Transverse colon (tissue), 4 donors: ENCODE results near the gene CNTNAP2. TPM values are rescaled to one million over a fixed set of nuclear protein-coding genes. Genes with fewer than 3 reads are reported as not detected.

Experiments
- DNase-seq: peaks from one replicate; pipeline ENCODE4 v3.0.0-alpha.2; 2019
- H3K27ac ChIP-seq, 4 donors: fragments of 200-600 bp; sonication (generic); 2 replicates each; pipeline ENCODE4 v1.5.1; 2016 to 2018; ENCODE audit warnings: inconsistent platforms in 4 of 4
- H3K27me3 ChIP-seq: fragments of 200-600 bp; sonication (generic); 2 replicates; pipeline ENCODE4 v1.5.1; 2017; ENCODE audit warnings: inconsistent platforms
- H3K36me3 ChIP-seq, 4 donors: fragments of 200-600 bp; sonication (generic); 2 replicates each; pipeline ENCODE4 v1.5.1; 2017 to 2019; ENCODE audit warnings: inconsistent platforms in 4 of 4
- H3K4me1 ChIP-seq, 4 donors: fragments of 200-600 bp; sonication (generic); 2 replicates each; pipeline ENCODE4 v1.5.1; 2017 to 2020; ENCODE audit warnings: inconsistent platforms in 4 of 4
- H3K4me3 ChIP-seq, 4 donors: fragments of 200-600 bp; sonication (generic); 1 replicate in 1 of 4; 2 replicates in 3 of 4; pipeline versions ENCODE4 v1.5.1 to v1.6.1; 2017 to 2019; ENCODE audit warnings: inconsistent platforms in 4 of 4
- H3K9me3 ChIP-seq, 2 donors: fragments of 200-600 bp; sonication (generic); 2 replicates each; pipeline ENCODE4 v1.5.1; 2017 to 2019; ENCODE audit warnings: inconsistent platforms in 2 of 2
- EP300 ChIP-seq: sonication (generic); formaldehyde crosslinking; IDR thresholded peaks from one replicate; pipeline ENCODE4 v1.6.1; 2017; ENCODE audit warnings: antibody characterized with exemption, low read depth
- POLR2A ChIP-seq: fragments of 450-650 bp; IDR thresholded peaks from one replicate; pipeline ENCODE4 v1.6.1; 2016; ENCODE audit warnings: antibody characterized with exemption, mild to moderate bottlenecking, moderate library complexity
- POLR2AphosphoS5 ChIP-seq, 3 donors: sonication (generic); formaldehyde crosslinking; IDR thresholded peaks; one replicate each; pipeline ENCODE4 v1.6.1; 2016; ENCODE audit warnings: antibody characterized with exemption in 3 of 3
- WGBS, 2 donors: methylation state at CpG; one replicate each; pipeline ENCODE4 v1.1.5; 2018; ENCODE audit warnings: low coverage in 1 of 2; 5-methylcytosine and 5-hydroxymethylcytosine counted together
- in situ Hi-C, 4 donors: fragments of 200-750 bp; cut with MboI; loops; one replicate each; pipeline versions ENCODE4 v1.15.0 to v1.15.1; 2017; ENCODE audit warnings: low sequenced_read_pairs in 3 of 4, low pct_ligation_motif_present in 1 of 4, low pct_unique_long_range_greater_than_20kb in 1 of 4
- intact Hi-C: fragments of 100-400 bp; cut with DNase I; formaldehyde crosslinking; loops from one replicate; pipeline ENCODE4 v1.15.1; 2023; ENCODE audit warnings: low total_unique reads
- total RNA-seq, 4 donors: library from RNA; depleted of rRNA; stranded (reverse); fragments of >200 nt; gene quantifications; one replicate each; pipeline ENCODE4 v1.1.0, GENCODE V29; 2016
- TF ChIP-seq, protein P1 (sequence below), 5 experiments: fragments of 200-600 bp in 3 of 5; fragments of 450-650 bp in 2 of 5; sonication (generic) in 3 of 5; IDR thresholded peaks; 1 replicate in 2 of 5; 2 replicates in 3 of 5; pipeline ENCODE4 v1.5.1; 2016 to 2017; ENCODE audit warnings: antibody characterized with exemption in 5 of 5, inconsistent platforms in 3 of 5, mild to moderate bottlenecking in 2 of 5, moderate library complexity in 1 of 5

The CNTNAP2 gene
- total RNA-seq, 4 donors from 2014 or later, result 0.60 to 2.9 (median 2.4) TPM

DNA sequence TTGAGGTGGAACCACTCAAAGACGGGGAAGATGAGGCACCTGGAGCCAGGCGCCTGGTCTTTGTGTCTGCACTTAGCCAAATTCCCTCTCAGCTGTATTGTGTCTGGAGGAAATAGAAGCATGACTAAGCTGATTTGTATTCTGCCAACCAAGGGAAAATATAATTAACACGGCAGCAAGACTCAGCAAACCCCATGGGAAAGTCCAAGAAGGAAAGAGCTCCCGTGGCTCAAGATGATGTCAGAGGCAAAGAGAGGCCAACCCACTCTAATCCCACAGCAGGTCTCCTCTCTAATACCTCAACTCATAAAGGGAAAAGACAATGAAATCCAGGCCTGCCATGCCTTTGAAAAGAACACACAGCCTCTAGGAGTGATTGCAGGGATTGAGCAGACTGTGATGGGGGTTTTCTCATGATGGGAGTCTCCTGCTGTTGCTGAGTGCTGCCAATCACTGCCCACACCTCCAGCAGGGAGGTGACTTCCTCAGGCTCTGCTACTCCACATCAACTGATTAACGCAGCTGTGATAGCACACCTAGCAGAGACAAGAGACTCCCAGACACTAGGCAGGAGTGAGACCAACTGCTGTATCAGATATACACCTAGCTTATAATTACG is 2218.5 kb downstream of the CNTNAP2 start:
- in situ Hi-C loops, result no loop called here
- DNase-seq, result no peak

DNA sequence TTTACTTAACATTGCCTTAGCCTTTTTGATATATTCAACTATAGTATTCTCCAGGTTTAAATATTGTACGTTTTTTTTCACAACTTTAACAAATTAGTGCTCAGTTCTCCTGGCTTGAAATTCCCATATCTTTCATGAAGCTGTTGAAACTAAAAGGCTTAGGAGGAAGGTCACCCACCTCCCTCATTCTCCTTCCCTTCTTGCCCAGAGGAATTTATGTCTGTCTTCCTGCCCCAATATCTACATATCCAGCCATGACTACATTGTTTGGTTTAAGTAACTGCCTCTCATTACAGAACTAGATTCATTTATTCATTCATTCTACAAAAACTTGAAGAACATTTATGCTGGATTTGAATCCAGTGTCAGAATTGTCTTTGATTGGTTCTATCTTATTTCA is 2219.2 kb downstream of the CNTNAP2 start:
- WGBS, 2 donors, result 68 to 71% methylated on average over 1 of the region's 1 CpG
- Histone ChIP-seq H3K4me3 (no peak overlapping the region), H3K36me3 (no peaks in the 10 kb centered on the region), H3K27ac (no peak overlapping the region), H3K9me3 (no peaks in the 10 kb centered on the region), H3K27me3 (peaks cover 49% of the 10 kb centered on the region), H3K4me1 (peaks cover 0 to 28% (median 15%) of the 10 kb centered on the region in 4 donors)
- TF ChIP-seq POLR2A (no peak), POLR2AphosphoS5 (IDR thresholded peaks at IDR 0.05) (no peak), EP300 (no peak)
- TF ChIP-seq, protein P1, sequence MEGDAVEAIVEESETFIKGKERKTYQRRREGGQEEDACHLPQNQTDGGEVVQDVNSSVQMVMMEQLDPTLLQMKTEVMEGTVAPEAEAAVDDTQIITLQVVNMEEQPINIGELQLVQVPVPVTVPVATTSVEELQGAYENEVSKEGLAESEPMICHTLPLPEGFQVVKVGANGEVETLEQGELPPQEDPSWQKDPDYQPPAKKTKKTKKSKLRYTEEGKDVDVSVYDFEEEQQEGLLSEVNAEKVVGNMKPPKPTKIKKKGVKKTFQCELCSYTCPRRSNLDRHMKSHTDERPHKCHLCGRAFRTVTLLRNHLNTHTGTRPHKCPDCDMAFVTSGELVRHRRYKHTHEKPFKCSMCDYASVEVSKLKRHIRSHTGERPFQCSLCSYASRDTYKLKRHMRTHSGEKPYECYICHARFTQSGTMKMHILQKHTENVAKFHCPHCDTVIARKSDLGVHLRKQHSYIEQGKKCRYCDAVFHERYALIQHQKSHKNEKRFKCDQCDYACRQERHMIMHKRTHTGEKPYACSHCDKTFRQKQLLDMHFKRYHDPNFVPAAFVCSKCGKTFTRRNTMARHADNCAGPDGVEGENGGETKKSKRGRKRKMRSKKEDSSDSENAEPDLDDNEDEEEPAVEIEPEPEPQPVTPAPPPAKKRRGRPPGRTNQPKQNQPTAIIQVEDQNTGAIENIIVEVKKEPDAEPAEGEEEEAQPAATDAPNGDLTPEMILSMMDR (IDR thresholded peaks at IDR 0.05), result no peak
- intact Hi-C loops, result no loop called here
- in situ Hi-C loops, result no loop called here
- DNase-seq, result no peak

More for the DNA sequence above, 2218.5 kb downstream of the CNTNAP2 start:
- Histone ChIP-seq H3K27me3 (peaks cover 43% of the 10 kb centered on the region), H3K9me3 (no peaks in the 10 kb centered on the region), H3K27ac (no peak overlapping the region), H3K36me3 (no peaks in the 10 kb centered on the region), H3K4me3 (no peak overlapping the region), H3K4me1 (peaks cover 0 to 25% (median 15%) of the 10 kb centered on the region in 4 donors)
- intact Hi-C loops, result no loop called here
- no peak for TF ChIP-seq POLR2A
- TF ChIP-seq, protein P1 (IDR thresholded peaks at IDR 0.05), result no peak
- no peak for TF ChIP-seq EP300
- TF ChIP-seq POLR2AphosphoS5 (IDR thresholded peaks at IDR 0.05), result no peak
- WGBS, 2 donors, result 25 to 63% methylated on average over 4 to 6 of the region's 6 CpGs

DNA sequence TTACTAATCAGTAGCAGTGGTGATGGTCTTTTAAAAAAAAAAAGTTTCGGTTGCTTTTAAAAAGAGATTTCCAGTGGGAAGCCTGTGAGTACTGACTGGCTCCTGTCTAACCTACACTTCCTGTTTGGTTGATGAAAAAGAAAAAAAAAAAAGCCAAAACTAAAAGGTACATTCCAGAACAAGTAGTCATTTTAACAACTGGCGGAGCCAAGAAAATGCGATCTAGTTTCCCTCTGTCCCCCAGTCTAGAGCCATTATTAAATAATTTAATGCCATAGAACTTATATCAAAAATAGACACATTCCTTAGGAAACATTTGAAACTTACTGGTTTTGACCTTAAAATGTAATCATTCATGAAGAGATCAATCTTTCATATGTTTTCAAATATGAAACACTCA is 2219.8 kb downstream of the CNTNAP2 start:
- intact Hi-C loops (no loop called here), in situ Hi-C loops (no loop called here)
- no peak for TF ChIP-seq POLR2AphosphoS5 (IDR thresholded peaks at IDR 0.05)
- TF ChIP-seq, protein P1 (IDR thresholded peaks at IDR 0.05), result no peak
- TF ChIP-seq EP300, result no peak
- TF ChIP-seq POLR2A, result no peak
- no peak overlapping the region for H3K27ac ChIP-seq
- peaks cover 0 to 28% (median 15%) of the 10 kb centered on the region in 4 donors for H3K4me1 ChIP-seq
- WGBS, 2 donors, result 87 to 89% methylated on average over 3 of the region's 3 CpGs
- H3K36me3 ChIP-seq, result no peaks in the 10 kb centered on the region
- peaks cover 52% of the 10 kb centered on the region for H3K27me3 ChIP-seq
- DNase-seq, result no peak
- H3K9me3 ChIP-seq, result no peaks in the 10 kb centered on the region
- H3K4me3 ChIP-seq, result no peak overlapping the region

DNA sequence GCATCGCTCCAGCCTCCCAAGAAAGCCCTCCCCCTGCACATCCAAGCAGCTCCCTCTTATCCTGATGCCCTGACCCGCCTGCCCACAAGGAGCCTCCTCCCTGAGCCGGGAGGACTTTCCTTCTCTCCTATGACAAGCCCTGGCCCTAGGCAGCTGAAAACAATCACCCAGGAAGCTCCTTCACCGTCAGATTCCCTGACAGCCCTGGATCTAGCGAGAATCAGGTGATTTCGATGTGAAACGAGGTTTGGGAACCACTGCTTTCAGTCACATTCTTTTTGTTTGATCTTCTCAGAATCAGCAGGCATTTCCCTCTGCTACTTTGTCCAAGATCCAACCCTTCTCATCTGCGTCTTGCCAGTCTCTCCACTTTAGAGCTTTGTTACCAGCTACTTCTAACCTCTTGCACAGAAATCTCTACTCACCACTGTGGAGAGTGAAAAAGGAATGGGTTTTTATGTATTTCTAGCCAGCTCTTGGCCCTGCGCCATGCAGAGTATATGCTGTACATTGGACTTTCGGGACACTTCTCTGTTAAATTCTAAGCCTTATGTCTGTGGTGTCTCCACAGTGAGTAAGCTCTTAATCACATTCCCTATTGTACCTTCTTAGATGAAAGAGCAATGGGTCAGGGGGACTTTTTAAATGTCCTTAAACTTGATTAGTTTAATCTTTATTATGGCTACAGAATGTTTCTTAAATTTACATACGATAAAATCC is 2220.8 kb downstream of the CNTNAP2 start:
- H3K27ac ChIP-seq, result no peak overlapping the region
- H3K27me3 ChIP-seq, result peaks cover 52% of the 10 kb centered on the region
- TF ChIP-seq, protein P1 (IDR thresholded peaks at IDR 0.05), result no peak
- no peak for TF ChIP-seq POLR2A
- no peak for TF ChIP-seq EP300
- no peak for TF ChIP-seq POLR2AphosphoS5 (IDR thresholded peaks at IDR 0.05)
- H3K4me3 ChIP-seq, result no peak overlapping the region
- peaks cover 0 to 28% (median 15%) of the 10 kb centered on the region in 4 donors for H3K4me1 ChIP-seq
- no peaks in the 10 kb centered on the region for H3K9me3 ChIP-seq
- intact Hi-C loops, result no loop called here
- H3K36me3 ChIP-seq, result no peaks in the 10 kb centered on the region
- DNase-seq, result no peak
- 18 to 56% methylated on average over 3 to 11 of the region's 11 CpGs for WGBS, 2 donors
- in situ Hi-C loops, result no loop called here
